Thoracic aorta (tissue), 2 donors: Measurements from ENCODE around the gene IFT57. TPM values are rescaled to one million over a fixed set of nuclear protein-coding genes. Genes with fewer than 3 reads are reported as not detected.

ENCODE experiments used
- ATAC-seq: fragments of 150-250 bp; one replicate; pipeline ENCODE4 v1.8.0; 2017; ENCODE audit warnings: low read depth; ENCODE audit not compliant: insufficient number of reproducible peaks, low FRiP score
- DNase-seq: peaks from one replicate; pipeline ENCODE4 v3.0.0-alpha.2; 2020; ENCODE audit warnings: low spot score
- H3K27ac ChIP-seq, 2 donors: fragments of 200-600 bp; sonication (generic); 1 replicate in 1 of 2; 2 replicates in 1 of 2; pipeline ENCODE4 v1.5.1; 2016; ENCODE audit warnings: mild to moderate bottlenecking in 2 of 2, moderate library complexity in 2 of 2
- H3K27me3 ChIP-seq: fragments of 200-600 bp; sonication (generic); replicated peaks from 2 replicates; pipeline ENCODE4 v1.6.0; 2016; ENCODE audit warnings: mild to moderate bottlenecking; ENCODE audit not compliant: insufficient read depth
- H3K36me3 ChIP-seq: fragments of 200-600 bp; sonication (generic); one replicate; pipeline ENCODE4 v1.5.1; 2016
- H3K4me1 ChIP-seq, 2 donors: fragments of 200-600 bp; sonication (generic); 1 replicate in 1 of 2; 2 replicates in 1 of 2; pipeline versions ENCODE4 v1.5.1 to v1.6.0; 2016; ENCODE audit warnings: low read depth in 2 of 2, mild to moderate bottlenecking in 1 of 2; ENCODE audit not compliant: control insufficient read depth in 1 of 2
- H3K4me3 ChIP-seq: fragments of 200-600 bp; sonication (generic); 2 replicates; pipeline ENCODE4 v1.5.1; 2016; ENCODE audit warnings: mild to moderate bottlenecking
- H3K9me3 ChIP-seq: fragments of 200-600 bp; sonication (generic); 2 replicates; pipeline ENCODE4 v1.5.1; 2016
- CTCF ChIP-seq: fragments of 200-600 bp; sonication (generic); IDR thresholded peaks from one replicate; pipeline ENCODE4 v1.5.1; 2019; ENCODE audit warnings: antibody characterized with exemption
- total RNA-seq, 2 donors: library from RNA; depleted of rRNA; stranded (reverse); fragments of >200 nt; gene quantifications; one replicate each; pipeline versions ENCODE4 v1.1.0 to v1.2.3, GENCODE V29; 2016

Gene IFT57
- total RNA-seq, 2 donors from 2014 or later = 35.7 to 41.1 TPM

- H3K36me3 ChIP-seq = no peaks in the 10 kb centered on the region
- TF ChIP-seq CTCF = no peak
- no peaks in the 10 kb centered on the region for H3K27me3 ChIP-seq
- no peaks in the 10 kb centered on the region for H3K4me1 ChIP-seq
- no peak overlapping the region for H3K4me3 ChIP-seq
- H3K27ac ChIP-seq = no peak overlapping the region
- no peaks in the 10 kb centered on the region for H3K9me3 ChIP-seq
- DNase-seq (no peak), ATAC-seq (no peak)
These were observed 38.3 kb downstream of the IFT57 start for GRCh38 chr3:108183971-108184370.

GRCh38 chr3:108183181-108183580, 39.0 kb downstream of the IFT57 start:
- no peaks in the 10 kb centered on the region for H3K36me3 ChIP-seq
- DNase-seq = no peak
- no peak for ATAC-seq
- no peak overlapping the region for H3K27ac ChIP-seq
- H3K4me1 ChIP-seq = no peaks in the 10 kb centered on the region
- TF ChIP-seq CTCF = no peak
- no peaks in the 10 kb centered on the region for H3K9me3 ChIP-seq
- no peaks in the 10 kb centered on the region for H3K27me3 ChIP-seq
- H3K4me3 ChIP-seq = no peak overlapping the region

GRCh38 chr3:108182339-108182738, 39.9 kb downstream of the IFT57 start:
- Histone ChIP-seq H3K36me3 (no peaks in the 10 kb centered on the region), H3K4me3 (no peak overlapping the region), H3K27me3 (no peaks in the 10 kb centered on the region), H3K27ac (no peak overlapping the region), H3K4me1 (no peaks in the 10 kb centered on the region), H3K9me3 (no peaks in the 10 kb centered on the region)
- TF ChIP-seq CTCF = no peak
- no peak for ATAC-seq
- DNase-seq = no peak

- Histone ChIP-seq H3K27ac (no peak overlapping the region), H3K9me3 (no peaks in the 10 kb centered on the region), H3K4me1 (no peaks in the 10 kb centered on the region), H3K27me3 (no peaks in the 10 kb centered on the region), H3K4me3 (no peak overlapping the region), H3K36me3 (no peaks in the 10 kb centered on the region)
- TF ChIP-seq CTCF = no peak
- ATAC-seq (no peak), DNase-seq (no peak)
These were observed 41.1 kb downstream of the IFT57 start for GRCh38 chr3:108181172-108181571.

GRCh38 chr3:108180194-108180593, 42.0 kb downstream of the IFT57 start:
- Histone ChIP-seq H3K36me3 (no peaks in the 10 kb centered on the region), H3K27ac (no peak overlapping the region), H3K27me3 (no peaks in the 10 kb centered on the region), H3K9me3 (no peaks in the 10 kb centered on the region), H3K4me3 (no peak overlapping the region), H3K4me1 (no peaks in the 10 kb centered on the region)
- no peak for TF ChIP-seq CTCF
- no peak for ATAC-seq
- no peak for DNase-seq
